ENCODE results near the gene HSF2BP.
"Not testable (repeated sequence)": the region's sequence is repeated elsewhere in the genome, so short reads cannot be mapped to it uniquely, and the experiment has no call there.

Gene HSF2BP

DNA sequence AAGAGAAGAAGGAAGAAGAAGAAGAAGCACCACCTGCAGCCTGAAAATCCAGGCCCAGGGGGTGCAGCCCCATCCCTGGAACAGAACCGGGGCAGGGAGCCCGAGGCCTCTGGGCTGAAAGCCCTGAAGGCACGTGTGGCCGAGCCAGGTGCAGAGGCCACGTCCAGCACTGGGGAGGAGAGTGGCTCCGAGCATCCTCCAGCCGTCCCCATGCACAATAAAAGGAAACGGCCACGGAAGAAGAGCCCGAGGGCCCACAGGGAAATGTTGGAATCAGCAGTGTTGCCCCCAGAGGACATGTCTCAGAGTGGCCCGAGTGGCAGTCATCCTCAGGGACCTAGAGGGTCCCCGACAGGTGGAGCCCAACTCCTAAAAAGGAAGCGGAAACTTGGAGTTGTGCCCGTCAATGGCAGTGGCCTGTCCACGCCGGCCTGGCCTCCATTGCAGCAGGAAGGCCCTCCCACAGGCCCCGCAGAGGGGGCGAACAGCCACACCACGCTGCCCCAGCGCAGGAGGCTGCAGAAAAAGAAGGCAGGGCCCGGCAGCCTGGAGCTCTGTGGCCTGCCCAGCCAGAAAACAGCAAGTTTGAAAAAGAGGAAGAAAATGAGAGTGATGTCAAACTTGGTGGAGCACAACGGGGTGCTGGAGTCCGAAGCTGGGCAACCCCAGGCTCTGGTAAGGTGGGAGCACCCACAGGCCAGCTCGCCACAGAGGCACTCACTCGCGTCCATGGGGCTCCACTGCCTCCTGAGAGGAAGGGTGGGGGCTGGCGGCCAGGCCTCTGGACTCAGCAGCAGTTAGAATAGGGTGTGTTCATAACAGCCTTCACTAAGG, 28.5 kb upstream of the HSF2BP start:
- DNase-seq = no peak

DNA sequence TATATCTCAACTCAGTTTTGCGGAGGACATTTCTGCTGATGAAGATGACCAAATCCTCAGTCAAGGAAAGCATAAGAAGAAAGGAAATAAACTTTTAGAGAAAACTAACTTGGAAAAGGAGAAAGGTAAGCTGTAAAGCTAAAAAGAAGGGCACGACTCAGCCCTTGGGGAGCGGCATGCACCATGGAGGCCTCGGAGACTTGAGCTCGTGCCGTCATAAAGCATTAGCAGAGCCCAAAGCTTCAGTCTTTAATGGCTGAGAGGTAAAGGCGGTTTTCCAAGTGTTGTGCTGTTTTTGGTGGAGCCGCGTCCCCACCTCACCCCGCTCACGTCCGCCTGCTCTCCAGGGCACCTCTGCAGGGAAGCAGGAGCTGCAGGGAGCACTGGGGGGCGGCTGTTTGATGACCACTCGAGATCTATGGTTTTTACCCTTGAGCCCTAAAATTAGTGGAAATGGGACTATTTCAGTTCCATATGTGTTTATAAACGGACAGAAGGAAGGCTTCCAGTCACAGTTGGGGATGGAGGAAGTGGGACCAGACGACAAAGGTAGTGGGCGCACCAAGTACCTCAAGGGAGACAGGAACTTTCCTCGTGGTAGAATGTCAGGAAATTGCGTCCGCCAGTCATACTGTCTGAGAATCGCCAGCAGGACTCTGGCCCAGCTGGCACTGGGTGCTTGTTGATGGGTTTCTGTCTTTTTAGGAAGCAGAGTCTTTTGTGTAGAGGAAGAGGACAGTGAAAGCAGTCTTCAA, 27.7 kb upstream of the HSF2BP start:
- no peak for DNase-seq

DNA sequence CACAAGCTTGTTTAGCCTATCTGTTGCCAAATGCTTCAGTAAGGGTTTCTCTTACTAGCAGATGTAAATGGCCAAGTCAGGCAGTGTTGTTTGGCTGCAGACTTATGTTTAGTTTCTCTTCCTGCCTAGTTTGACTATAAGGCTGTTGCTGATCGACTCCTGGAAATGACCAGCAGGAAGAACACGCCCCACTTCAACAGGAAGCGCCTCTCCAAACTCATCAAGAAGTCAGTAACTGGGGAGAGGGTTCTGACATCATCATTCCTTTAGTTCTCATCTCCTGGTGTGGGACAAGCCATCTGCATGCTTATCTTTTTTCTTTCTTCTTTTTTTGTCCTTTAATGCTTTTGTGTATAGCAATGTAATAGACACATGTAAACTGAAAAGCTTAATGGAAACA, 25.1 kb upstream of the HSF2BP start:
- no peak for DNase-seq

DNA sequence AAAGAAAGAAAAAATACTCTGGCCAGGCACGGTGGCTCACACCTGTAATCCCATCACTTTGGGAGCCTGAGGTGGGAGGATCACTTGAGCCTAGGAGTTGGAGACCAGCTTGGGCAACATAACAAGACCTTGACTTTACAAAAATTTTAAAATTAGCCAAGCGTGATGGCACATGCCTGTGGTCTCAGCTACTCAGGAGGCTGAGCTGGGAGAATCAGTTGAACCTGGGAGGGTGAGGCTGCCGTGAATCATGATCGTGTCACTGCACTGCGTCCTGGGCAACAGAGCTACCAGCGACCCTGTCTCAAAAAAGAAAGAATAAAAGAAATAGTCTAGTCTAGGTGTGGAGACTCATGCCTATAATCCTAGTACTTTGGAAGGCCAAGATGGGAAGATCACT, 22.4 kb upstream of the HSF2BP start:
- no peak for DNase-seq

DNA sequence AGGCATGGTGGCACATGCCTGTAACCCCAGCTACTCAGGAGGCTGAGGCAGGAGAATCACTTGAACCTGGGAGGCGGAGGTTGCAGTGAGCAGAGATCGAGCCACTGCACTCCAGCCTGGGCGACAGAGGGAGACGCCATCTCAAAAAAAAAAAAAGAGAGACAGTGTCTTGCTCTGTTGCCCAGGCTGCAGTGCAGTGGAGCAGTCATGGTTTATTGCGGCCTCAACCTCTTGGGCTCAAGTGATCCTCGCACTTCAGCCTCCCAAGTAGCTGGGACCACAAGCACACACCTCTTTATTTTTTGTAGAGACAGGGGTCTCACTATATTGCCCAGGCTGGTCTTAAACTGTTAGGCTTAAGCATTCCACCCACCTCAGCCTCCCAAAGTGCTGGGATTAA, 21.1 kb upstream of the HSF2BP start:
- not testable (repeated sequence) for DNase-seq

DNA sequence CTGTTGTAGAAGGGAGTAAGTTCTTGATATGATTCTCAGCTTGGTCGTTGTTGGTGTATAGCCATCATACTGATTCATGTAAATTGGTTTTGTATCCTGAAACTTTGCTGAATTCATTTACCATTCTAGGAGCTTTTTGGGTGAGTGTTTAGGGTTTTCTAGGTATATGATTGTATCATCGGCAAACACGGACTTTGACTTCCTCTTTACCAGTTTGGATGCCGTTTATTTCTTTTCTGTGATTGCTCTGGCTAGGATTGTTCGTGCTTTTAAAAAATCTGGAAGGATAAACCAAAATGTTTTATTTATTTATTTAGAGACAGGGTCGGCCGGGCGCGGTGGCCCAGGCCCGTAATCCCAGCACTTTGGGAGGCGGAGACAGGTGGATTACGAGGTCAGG, 20.7 kb upstream of the HSF2BP start:
- DNase-seq = no peak

DNA sequence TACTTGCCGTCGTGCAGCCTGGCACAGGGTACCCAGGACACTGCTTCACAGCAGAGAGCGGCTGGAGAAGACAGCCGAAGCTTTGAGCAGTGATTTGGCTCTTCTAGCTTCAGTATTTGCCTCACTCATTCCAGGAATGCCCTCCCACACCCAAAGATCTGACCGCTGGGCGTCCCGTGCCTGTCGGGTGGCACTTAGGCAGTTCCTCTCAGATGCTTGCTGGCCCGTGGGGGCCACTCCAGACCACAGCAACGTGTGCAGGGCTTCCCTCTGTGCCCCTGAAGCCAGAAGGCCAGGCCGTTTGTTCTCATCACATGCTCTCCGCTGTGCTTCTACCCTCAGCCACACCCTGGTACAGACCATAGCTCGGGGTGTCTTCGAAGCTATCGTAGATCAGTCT, 17.1 kb upstream of the HSF2BP start:
- DNase-seq = no peak

DNA sequence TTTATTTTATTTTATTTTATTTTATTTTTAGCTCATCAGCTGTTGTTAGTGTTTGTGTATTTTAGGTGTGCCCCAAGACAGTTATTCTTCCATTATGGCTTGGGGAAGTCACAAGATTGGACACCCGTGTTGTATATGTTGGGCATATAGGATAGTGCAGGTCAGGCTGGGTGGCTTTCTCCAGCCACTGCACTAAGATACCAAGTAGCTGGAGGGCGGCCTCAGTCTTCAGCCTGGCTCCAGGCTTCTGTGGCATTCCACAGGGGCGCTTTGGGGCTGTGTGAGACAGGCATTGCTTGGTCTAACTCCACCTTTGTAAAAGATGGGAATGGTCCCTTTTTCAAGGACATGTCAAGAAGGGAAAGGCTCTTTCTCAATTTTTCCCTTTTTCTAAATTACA, 16.6 kb upstream of the HSF2BP start:
- no peak for DNase-seq

DNA sequence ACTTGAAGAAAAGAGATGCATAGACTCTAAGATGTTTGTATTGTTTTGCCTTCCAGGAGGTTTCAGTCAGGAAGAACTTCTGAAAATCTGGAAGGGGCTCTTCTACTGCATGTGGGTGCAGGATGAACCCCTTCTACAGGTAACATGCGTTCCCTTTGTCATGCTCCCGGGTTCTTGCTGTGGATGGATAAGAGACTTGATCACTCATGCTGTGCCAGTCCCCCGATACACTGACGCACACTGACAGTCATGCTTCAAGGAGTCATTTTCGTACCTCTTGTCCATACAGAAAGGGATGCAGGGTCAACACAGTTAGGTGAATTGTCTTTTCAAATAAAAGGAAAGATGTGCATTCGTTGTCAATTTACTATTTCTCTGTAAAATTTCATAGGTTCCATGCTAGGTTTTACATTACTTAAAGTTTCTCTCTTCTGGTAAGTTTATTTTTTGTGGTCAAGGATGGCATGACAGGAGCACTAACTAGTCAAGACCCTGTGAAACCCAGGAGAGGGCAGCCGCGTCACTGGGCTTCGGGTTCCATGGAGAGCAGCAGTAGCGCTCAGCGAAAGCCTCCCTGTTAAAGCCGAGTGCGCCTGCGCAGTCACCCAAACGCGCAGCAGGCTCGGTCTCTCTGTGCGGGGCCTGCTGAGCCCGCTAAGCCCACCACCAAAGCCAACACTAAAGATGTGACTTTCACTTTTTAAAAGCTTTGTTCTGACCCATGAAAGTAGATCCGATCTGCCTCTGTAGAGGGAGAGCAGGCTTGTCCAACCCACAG, 10.7 kb upstream of the HSF2BP start:
- DNase-seq = no peak

DNA sequence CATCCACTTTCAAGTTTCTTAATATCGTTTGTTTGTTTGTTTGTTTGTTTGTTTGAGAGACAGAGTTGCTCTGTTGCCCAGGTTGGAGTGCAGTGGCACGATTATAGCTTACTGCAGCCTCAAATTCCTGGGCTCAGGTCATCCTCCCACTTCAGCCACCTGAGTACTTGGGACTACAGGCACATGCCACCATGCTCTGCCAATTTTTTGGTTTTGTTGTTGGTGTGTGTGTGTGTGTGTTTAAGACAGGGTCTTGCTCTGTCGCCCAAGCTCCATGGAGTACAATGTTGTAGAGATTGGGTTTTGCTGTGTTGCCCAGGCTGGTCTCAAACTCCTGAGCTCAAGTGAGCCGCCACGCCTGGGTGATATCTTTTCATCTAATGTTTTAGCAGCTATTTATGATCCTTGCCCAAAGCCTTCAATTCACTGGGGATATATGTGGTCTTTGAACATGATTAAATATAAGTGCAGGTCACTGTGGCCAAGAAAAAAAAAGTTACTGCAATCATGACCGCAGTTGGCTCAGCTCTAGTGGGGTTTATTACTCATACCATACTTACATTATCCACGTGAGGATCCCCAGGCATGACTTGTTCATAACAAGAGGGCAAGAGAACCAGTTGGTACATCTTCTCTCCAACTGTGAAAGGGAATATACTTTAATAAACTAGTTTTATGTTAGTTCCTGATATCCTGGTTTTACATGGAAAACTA, 8.1 kb upstream of the HSF2BP start:
- DNase-seq = no peak

DNA sequence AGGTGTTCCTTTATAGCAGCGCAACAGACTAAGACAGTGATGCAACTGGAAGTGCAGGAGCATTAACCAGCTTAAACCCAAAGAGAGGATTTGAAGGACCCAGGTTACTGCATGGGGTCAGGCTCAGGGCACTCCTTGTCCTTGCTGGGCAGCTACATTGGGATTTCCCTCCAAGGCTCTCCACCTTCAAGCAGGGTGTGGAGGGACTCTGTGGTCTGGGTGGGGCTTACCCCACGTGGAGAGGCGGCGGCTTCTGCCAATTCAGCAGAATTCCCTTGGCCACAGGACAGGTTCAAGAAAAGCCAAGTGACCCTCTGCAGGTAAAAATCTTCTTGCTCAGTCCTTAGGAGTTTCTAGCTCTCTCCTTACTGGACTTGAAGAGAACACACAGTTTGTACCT, 6.6 kb upstream of the HSF2BP start:
- no peak for DNase-seq

DNA sequence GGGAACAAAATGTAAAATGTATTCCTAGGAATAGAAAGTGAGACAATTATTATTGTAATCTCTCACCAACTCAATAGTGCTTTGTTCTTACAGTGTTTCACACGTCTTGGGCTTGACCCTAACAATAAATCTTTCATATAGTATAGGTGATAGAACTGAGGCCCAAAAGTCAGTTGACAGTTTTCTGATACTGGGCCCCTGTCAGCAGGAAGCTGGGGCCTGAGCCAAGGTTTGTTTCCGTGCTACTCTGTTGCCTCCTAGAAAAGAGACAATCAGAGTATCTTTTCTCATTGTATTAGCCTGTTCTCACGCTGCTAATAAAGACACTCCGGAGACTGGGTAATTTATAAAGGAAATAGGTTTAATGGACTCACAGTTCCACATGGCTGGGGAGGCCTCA, 5.1 kb upstream of the HSF2BP start:
- no peak for DNase-seq

DNA sequence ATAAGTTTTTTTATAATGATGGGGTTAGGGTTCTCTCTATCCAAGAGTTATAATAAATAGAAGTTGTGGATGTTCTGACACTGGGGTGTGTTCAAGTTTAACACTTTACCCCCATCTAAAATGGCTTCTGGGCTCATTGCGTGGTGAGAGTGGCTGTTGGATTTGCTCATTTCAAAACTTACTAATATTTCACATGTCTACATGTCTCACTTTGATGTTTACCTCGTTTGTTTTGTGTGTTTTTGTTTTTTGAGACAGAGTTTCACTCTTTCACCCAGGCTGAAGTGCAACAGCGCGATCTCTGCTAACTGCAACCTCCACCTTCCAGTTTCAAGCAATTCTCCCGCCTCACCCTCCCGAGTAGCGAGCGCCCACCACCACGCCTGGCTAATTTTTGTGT, 3.7 kb upstream of the HSF2BP start:
- no peak for DNase-seq

DNA sequence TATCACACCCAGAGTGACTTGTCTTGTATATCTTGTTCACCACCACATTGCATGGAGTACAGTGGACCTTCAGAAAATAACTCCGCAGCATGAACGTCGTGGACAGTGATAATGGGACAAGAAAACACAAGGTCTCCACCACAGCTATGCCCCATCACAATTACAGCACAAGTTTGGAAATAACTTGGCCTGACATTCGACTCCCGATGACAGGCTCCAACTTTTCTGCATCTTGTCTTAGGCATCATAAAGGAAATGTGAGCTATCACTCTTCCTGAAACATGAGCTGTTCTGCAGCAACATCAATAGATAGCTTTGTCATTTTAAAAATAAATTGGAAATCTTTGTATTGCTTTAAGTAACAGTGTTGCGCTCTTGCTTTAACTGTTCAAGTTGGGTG, 3.0 kb upstream of the HSF2BP start:
- no peak for DNase-seq

DNA sequence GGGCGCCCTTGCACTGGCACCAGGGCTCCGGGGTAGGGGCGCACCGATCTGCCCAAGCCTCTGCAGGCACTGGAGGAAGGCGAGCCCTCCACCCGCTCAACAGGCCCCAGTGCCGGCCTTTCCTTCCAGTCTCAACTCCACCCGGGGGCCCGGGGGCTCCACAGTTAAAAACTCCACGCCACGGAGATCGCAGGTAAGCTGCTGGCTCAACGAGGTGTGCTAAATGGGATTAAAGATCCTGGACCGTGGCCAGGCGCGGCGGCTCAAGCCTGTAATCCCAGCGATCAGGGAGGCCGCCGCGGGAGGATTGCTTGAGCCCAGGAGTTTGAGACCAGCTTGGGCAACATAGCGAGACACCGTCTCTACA, 536 bp downstream of the HSF2BP start:
- DNase-seq = no peak

DNA sequence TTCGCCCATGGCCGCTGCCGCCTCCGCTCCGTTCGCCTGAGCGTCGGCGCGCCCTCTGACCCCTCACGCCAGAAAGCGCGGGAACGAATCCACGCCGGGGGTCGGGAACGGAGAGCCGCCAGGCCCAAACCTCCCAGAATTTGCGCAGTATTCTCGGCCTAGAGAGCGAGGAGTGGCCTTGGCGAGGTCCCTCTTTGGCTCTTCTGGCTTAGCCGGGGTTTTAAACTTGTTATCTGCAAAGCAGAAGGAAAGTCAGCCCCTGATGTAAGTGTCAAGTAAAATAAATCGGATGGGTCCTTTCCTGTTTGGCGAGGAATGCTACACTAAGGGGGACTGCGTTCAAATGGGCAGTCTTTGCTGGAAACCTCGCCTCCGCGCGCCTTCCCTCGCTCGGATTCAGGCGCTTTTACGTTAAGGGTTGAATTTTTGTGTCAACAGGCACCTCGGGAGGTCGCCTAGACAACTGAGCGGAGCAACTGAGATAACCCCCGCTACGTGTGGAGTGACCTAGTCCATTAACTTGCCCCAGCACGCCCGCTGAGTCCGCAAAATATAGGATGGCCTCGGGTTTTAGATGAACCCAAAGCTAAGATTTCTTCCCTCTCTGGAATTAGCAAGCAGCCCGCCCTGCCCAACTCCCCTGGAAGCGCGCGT, 1.1 kb downstream of the HSF2BP start:
- no peak for DNase-seq

DNA sequence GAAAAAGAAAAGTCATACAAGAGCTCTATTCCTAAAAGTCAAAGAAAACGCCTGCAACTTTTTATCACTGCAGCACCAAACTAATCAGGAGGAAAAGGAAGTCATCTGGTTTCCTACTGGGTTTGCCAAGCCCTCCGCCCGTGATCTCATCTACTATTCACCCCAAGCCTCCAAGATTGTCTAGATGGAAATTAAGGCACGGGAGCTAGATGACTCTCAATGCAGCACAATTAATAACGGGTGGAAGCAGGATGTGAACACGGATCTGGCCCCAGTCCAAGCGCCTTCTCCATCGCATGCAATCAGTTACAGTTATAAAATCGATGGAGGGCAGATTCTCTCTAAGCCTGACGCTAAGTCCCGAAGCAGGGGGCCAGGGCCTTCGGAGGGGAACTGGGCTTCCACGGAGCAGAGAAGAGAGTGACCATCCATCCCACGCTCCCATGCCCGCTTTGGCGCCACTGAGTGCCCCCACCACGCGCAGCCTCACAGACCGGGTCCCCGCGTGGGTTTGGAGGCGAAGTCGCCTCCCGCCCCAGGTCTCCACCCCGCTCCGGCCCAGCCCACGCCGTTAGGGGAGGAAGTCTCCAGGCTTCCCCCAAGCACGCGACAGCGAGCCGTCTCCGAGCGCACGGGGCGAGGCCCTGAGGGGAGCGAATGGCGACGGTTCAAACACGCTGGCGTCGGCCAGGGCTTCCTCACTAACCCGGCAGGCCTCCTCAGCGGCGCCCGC, 1.8 kb downstream of the HSF2BP start:
- DNase-seq = no peak

DNA sequence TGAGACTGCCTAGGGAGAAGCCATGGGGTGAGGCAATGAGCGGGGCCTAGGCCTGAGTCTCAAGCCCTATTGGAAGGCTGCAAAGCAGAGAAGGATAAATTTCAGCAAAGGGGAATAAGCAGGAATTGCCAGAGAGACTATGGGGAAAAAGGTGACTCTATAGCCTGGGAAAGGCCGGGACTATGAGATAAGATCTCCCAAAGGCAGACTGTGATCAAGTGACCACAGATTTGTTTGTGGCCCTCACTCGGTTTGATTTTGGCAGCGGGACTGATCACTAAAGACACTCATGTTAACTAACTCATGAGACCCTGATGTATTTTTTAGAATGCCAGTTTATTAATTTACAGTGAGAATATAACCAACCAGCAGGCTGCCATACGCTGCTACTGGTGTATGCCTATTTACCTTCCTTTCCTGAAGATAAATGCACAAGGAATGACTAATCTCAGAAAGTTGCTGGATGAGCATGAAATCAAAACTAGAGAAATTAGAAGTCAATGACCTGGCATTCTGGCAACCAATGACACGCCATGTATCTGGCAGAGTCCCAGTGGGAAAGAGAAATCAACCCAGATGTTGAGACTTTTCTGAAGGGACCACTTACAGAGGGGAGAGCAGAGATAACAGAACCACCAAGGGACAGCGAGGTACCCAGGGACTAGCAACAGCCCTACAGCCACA, 4.3 kb downstream of the HSF2BP start:
- no peak for DNase-seq

DNA sequence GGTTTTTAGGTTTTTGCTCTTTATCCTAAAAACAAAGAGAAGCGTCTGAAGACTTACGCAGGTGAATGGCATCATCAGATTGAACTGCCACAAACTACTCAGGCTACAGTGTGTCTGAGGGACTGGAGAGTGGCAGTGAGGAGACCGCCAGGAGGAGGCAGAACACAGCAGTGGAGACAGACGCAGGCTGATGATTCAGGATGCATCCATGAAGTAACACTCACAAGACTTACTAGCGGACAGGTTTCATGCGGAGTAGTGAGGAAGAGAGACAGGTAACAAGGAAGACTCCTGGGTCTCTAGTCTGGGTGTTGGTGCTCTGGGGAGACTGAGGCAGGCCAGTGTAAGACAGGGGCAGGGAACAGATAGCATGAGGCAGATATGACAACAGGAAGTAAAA, 5.7 kb downstream of the HSF2BP start:
- no peak for DNase-seq

DNA sequence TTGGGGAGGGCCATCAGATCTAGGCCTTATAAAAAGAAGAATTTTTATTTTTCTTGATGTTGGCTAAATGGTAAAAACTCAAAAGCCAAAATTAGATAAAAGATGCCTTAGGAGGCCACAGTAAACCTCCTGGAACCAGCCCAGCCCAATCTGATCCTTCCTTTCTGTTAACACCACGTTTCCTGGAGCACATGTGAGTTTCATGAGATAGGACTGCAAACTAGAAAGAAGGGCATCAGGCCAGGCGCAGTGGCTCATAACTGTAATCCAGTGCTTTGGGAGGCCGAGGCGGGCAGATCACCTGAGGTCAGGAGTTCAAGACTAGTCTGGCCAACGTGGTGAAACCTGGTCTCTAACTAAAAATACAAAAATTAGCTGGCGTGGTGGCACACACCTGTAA, 6.7 kb downstream of the HSF2BP start:
- DNase-seq = no peak

DNA sequence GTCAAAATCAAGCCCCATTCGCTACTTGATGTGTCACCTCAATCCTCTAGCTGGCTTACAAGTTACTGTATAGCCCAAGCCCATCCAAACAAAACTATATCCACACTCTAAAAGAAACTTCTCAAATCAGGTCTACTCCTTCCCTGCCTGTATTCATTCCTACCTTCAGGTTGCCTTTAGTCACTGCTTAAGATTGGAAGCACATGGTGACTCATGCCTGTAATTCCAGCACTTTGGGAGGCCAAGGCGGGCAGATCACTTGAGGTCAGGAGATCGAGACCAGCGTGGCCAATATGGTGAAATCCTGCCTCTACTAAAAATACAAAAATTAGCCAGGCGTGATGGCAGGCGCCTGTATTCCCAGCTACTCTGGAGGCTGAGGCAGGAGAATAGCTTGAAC, 7.4 kb downstream of the HSF2BP start:
- not testable (repeated sequence) for DNase-seq

Data from activated CD8-positive, alpha-beta memory T cell treated with anti-CD3 and anti-CD28 coated beads, Interleukin-2, amount 50 U/mL, for 48 hours (primary cell).